Thyroid gland (tissue), 4 donors: ENCODE measurements around the gene PKD1.

Experiments
- CTCF ChIP-seq, 6 experiments: fragments of 200-600 bp in 3 of 6; fragments of 450-650 bp in 3 of 6; sonication (generic) in 3 of 6; IDR thresholded peaks; one replicate each; pipeline ENCODE4 v1.5.1; 2016 to 2019; ENCODE audit warnings: antibody characterized with exemption in 6 of 6, mild to moderate bottlenecking in 2 of 6, inconsistent platforms in 1 of 6, moderate library complexity in 1 of 6
- POLR2A ChIP-seq, 2 donors: fragments of 450-650 bp; IDR thresholded peaks; one replicate each; pipeline ENCODE4 v1.6.1; 2017; ENCODE audit warnings: antibody characterized with exemption in 2 of 2, mild to moderate bottlenecking in 2 of 2, moderate library complexity in 1 of 2

- TF ChIP-seq CTCF (IDR thresholded peaks at IDR 0.05), result no peak
- TF ChIP-seq POLR2A (IDR thresholded peaks at IDR 0.05), result no peak
Measured at GRCh38 chr16:2160915-2161551, 25.3 kb upstream of the PKD1 start.
